Prostate gland (tissue), 2 donors: ENCODE results near the gene GPBP1.

ENCODE experiments used
- CTCF ChIP-seq, 4 experiments: fragments of 200-600 bp in 2 of 4; fragments of 450-650 bp in 2 of 4; sonication (generic) in 2 of 4; IDR thresholded peaks; 1 replicate in 3 of 4; 2 replicates in 1 of 4; pipeline ENCODE4 v1.5.1; 2016 to 2019; ENCODE audit warnings: antibody characterized with exemption in 4 of 4, mild to moderate bottlenecking in 2 of 4, moderate library complexity in 2 of 4
- POLR2A ChIP-seq: fragments of 450-650 bp; IDR thresholded peaks from one replicate; pipeline ENCODE4 v1.6.1; 2016; ENCODE audit warnings: antibody characterized with exemption, mild to moderate bottlenecking

- TF ChIP-seq POLR2A (no peak), CTCF (IDR thresholded peaks at IDR 0.05) (no peak)
Observed at GRCh38 chr5:57174128-57174889, 450 bp downstream of the GPBP1 start.
